WTC11 (cell line): Measurements from ENCODE around the gene KCNT2.

Experiments used
- CREB1 ChIP-seq: sonication (generic); formaldehyde crosslinking; IDR thresholded peaks from 2 replicates; pipeline ENCODE4 v1.8.0; 2023; ENCODE audit warnings: mild to moderate bottlenecking, missing genetic modification reagents
- ELF4 ChIP-seq: sonication (generic); formaldehyde crosslinking; IDR thresholded peaks from 2 replicates; pipeline ENCODE4 v1.8.1; 2022; ENCODE audit warnings: low read depth, mild to moderate bottlenecking, moderate library complexity, missing genetic modification reagents
- NFATC4 ChIP-seq: fragments of 250-450 bp; sonication (Bioruptor Pico); IDR thresholded peaks from 2 replicates; pipeline ENCODE4 v1.9.0; 2021; ENCODE audit warnings: mild to moderate bottlenecking
- SMAD4 ChIP-seq: sonication (generic); formaldehyde crosslinking; IDR thresholded peaks from 2 replicates; pipeline ENCODE4 v1.8.0; 2022; ENCODE audit warnings: mild to moderate bottlenecking, missing genetic modification reagents
- TEAD4 ChIP-seq: sonication (generic); formaldehyde crosslinking; IDR thresholded peaks from 2 replicates; pipeline ENCODE4 v1.8.0; 2022; ENCODE audit warnings: mild to moderate bottlenecking, missing genetic modification reagents
- ZNF423 ChIP-seq: fragments of 250-450 bp; sonication (Bioruptor Pico); IDR thresholded peaks from 2 replicates; pipeline ENCODE4 v2.1.2; 2022; ENCODE audit warnings: mild to moderate bottlenecking, moderate library complexity
- TF ChIP-seq, protein P1 (sequence below): fragments of 200-600 bp; IDR thresholded peaks from 2 replicates; pipeline ENCODE4 v1.8.0; 2022; ENCODE audit warnings: antibody characterized with exemption
- TF ChIP-seq, protein P2 (sequence below): fragments of 250-450 bp; sonication (Bioruptor Pico); IDR thresholded peaks from 2 replicates; pipeline ENCODE4 v2.1.2; 2022; ENCODE audit warnings: mild to moderate bottlenecking, moderate library complexity
- TF ChIP-seq, protein P3 (sequence below): sonication (generic); formaldehyde crosslinking; conservative IDR thresholded peaks from 2 replicates; pipeline ENCODE4 v1.8.1; 2022; ENCODE audit warnings: mild to moderate bottlenecking, missing genetic modification reagents

DNA sequence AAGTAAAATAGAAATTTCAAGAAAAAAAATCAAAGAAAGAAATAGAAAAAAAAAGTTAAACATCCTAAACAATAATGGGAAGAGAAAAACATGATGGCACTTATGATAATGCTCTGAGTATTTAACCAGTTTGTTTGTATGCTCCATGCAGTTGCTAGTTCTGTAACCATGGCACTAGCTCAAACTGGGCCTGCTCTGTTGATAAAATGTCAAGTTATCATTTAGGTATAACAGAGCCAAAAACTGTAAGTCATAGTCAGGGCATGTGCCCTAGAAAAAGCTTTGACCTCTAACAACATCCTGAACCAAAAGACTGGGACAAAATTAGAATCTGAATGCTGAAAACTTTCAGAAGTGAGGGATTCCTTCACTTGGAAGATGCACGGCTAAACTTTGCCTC lies 148.9 kb downstream of the KCNT2 start:
- TF ChIP-seq CREB1 (CRISPR knock-in tag): no peak
- TF ChIP-seq, protein P1, sequence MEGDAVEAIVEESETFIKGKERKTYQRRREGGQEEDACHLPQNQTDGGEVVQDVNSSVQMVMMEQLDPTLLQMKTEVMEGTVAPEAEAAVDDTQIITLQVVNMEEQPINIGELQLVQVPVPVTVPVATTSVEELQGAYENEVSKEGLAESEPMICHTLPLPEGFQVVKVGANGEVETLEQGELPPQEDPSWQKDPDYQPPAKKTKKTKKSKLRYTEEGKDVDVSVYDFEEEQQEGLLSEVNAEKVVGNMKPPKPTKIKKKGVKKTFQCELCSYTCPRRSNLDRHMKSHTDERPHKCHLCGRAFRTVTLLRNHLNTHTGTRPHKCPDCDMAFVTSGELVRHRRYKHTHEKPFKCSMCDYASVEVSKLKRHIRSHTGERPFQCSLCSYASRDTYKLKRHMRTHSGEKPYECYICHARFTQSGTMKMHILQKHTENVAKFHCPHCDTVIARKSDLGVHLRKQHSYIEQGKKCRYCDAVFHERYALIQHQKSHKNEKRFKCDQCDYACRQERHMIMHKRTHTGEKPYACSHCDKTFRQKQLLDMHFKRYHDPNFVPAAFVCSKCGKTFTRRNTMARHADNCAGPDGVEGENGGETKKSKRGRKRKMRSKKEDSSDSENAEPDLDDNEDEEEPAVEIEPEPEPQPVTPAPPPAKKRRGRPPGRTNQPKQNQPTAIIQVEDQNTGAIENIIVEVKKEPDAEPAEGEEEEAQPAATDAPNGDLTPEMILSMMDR: no peak
- TF ChIP-seq ELF4 (CRISPR knock-in tag): no peak
- TF ChIP-seq, protein P2, sequence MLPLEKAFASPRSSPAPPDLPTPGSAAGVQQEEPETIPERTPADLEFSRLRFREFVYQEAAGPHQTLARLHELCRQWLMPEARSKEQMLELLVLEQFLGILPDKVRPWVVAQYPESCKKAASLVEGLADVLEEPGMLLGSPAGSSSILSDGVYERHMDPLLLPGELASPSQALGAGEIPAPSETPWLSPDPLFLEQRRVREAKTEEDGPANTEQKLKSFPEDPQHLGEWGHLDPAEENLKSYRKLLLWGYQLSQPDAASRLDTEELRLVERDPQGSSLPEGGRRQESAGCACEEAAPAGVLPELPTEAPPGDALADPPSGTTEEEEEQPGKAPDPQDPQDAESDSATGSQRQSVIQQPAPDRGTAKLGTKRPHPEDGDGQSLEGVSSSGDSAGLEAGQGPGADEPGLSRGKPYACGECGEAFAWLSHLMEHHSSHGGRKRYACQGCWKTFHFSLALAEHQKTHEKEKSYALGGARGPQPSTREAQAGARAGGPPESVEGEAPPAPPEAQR (CRISPR knock-in tag): no peak
- TF ChIP-seq, protein P3, sequence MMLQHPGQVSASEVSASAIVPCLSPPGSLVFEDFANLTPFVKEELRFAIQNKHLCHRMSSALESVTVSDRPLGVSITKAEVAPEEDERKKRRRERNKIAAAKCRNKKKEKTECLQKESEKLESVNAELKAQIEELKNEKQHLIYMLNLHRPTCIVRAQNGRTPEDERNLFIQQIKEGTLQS (CRISPR knock-in tag): no peak
- no peak for TF ChIP-seq SMAD4 (CRISPR knock-in tag)
- TF ChIP-seq NFATC4: no peak
- TF ChIP-seq ZNF423 (CRISPR knock-in tag): no peak
- TF ChIP-seq TEAD4 (CRISPR knock-in tag): no peak
